GM13976 (cell line): ENCODE data around the gene GZF1.

Experiments used
- DNase-seq: peaks from one replicate; pipeline ENCODE4 v3.0.0; 2012; ENCODE audit warnings: low spot score
- in situ Hi-C: fragments of 300-500 bp; cut with MboI; formaldehyde crosslinking; loops from one replicate; pipeline ENCODE4 v1.12.0; 2022; ENCODE audit warnings: low sequenced_read_pairs, mixed read lengths, inconsistent platforms; ENCODE audit not compliant: unreplicated experiment
- TF ChIP-seq, protein P1 (sequence below): IDR thresholded peaks from 2 replicates; pipeline ENCODE4 v1.5.1; 2012; ENCODE audit warnings: borderline replicate concordance, mild to moderate bottlenecking; ENCODE audit not compliant: insufficient read depth; ENCODE audit errors: extremely low read depth, missing control alignments, control extremely low read depth

Gene GZF1

GRCh38 chr20:23318347-23318746 is 43.6 kb upstream of the GZF1 start:
- TF ChIP-seq, protein P1, sequence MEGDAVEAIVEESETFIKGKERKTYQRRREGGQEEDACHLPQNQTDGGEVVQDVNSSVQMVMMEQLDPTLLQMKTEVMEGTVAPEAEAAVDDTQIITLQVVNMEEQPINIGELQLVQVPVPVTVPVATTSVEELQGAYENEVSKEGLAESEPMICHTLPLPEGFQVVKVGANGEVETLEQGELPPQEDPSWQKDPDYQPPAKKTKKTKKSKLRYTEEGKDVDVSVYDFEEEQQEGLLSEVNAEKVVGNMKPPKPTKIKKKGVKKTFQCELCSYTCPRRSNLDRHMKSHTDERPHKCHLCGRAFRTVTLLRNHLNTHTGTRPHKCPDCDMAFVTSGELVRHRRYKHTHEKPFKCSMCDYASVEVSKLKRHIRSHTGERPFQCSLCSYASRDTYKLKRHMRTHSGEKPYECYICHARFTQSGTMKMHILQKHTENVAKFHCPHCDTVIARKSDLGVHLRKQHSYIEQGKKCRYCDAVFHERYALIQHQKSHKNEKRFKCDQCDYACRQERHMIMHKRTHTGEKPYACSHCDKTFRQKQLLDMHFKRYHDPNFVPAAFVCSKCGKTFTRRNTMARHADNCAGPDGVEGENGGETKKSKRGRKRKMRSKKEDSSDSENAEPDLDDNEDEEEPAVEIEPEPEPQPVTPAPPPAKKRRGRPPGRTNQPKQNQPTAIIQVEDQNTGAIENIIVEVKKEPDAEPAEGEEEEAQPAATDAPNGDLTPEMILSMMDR, result no peak
- DNase-seq, result no peak
- in situ Hi-C loops, result no loop called here

DNA sequence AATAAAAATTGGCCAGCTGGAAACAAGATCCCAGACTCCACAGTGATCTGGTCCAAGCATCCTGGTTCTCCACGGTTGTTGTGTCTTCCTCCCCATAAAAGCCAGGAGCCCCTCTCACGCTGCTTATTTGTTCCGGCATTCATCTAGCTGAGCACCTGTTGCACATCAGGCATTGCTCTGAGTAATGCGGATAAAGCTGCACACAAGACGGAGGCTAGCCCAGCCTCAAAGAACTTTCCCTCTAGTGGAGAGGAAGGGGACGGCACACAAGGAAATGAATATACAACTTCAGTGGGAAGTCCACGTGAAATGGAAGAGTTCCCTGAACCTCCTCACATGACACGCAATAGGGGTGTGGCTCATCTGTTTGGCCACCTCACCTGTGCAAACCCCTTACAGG is 41.7 kb upstream of the GZF1 start:
- in situ Hi-C loops, result no loop called here
- no peak for DNase-seq
- TF ChIP-seq, protein P1, result no peak

DNA sequence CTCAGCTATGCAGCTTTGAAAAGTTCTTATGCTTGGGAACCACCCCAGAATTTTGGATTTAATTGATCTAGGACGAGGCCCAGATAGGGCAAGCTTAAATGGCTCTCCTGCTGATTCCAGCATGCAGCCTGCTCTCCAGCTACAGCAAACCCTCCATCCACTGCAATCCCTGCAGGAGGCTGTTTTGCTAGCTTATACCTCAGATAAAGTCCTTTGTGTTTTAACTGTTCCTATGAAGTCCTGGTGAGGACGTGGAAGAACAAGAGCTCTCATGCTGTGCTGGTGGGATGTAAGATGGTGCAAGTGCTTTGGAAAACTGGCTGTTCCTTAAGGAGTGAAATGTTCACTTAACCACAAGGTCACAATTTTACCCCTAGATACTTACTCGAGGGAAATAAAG is 36.9 kb upstream of the GZF1 start:
- DNase-seq, result no peak
- in situ Hi-C loops, result loop anchor here (25.0 kb wide), 1 partner anchor 638 kb away; no protein-coding TSS in a partner anchor
- TF ChIP-seq, protein P1, result no peak

GRCh38 chr20:23326774-23327173 is 35.2 kb upstream of the GZF1 start:
- in situ Hi-C loops, result loop anchor here (25.0 kb wide), 1 partner anchor 639 kb away; no protein-coding TSS in a partner anchor
- TF ChIP-seq, protein P1, result no peak
- DNase-seq, result no peak

DNA sequence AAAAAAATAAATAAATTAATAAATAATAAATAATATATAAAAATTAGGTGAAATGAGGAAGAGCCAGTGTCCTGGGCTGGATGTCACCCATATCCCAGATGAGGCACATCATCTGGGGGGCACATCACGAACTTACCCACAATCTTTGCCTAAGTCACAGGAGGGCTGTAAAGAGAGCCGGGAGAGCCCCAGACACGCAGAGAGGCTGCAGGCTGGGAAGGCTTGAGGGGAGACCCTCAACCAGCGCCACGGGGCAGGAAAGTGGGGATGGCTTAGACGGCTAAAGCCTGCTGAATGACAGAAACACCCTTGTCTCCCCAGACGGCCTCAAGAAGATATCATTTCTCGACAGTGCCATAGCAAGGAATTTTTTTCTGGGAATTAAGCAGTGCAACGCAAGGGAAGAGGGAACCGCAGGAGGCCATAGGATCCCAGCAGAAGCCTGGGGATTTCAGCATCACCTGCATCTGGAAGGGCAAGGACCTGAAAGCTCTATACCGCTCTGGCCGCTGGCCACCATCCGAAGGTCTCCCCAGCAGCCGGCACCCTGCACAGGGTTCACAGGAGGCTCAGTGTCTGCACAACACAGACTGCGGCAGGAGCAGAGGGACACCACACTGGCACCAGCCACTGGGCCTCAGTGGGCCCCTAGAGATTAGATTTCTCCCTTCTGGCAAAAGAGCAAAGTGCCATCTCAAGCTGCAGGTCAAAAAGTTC is 34.2 kb upstream of the GZF1 start:
- no peak for DNase-seq
- TF ChIP-seq, protein P1, result no peak
- in situ Hi-C loops, result loop anchor here (25.0 kb wide), 1 partner anchor 640 kb away; no protein-coding TSS in a partner anchor

DNA sequence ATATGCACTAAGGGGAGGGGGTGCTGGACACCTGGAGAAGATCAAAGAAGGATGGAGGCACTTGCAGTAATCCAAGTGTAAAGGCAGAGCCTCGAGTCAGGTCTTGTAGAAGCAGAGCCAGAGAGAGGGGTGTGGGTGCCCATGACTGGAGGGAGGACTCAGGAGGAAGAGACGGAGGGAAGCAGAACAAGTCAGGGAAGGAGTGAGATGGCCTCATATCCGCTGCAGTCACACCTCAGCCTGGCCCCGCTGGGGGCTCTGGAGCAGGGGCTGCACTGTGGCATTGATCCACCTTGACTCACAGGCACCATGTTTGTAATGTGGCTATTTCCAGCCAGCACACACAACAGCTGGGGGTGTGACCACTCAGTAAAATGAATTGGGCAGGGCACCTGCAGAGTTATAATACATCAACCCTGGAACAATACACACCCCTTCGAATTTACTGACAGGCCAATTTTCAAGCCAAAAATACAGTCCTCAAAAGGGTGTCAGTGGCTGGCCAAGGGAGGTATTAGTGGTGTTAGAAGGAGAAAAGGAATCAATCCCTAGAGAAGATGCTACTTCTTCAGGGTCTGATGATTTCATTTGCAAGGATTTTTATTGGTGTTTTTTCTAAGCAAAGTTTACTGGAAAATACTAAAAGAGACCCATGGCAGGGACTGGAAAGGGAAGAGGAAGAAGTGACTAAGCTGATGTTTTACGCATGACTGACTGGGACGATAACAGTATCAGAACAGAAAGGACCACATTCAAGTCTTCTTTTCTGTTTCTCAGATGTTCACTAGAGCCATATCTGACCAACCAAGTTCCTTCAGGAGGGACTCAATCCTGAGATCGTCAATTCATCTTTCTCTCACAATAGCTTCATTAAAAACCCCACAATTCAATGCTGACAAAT is 30.3 kb upstream of the GZF1 start:
- TF ChIP-seq, protein P1, result no peak
- DNase-seq, result no peak
- in situ Hi-C loops, result loop anchor here (25.0 kb wide), 1 partner anchor 644 kb away; no protein-coding TSS in a partner anchor
